K562 (cell line): ENCODE measurements around the gene UMAD1. TPM values are rescaled to one million over a fixed set of nuclear protein-coding genes. Genes with fewer than 3 reads are reported as not detected.
A peak's percentile ranks its signal among the peaks of the same experiment; 100 is the strongest.

ENCODE experiments used
- ADNP ChIP-seq: fragments of 200-800 bp; sonication (Bioruptor generic); IDR thresholded peaks from 2 replicates; pipeline ENCODE4 v1.6.1; 2016; ENCODE audit warnings: missing genetic modification characterization, missing compliant biosample characterization
- BCL6 ChIP-seq: fragments of 250-450 bp; sonication (Bioruptor Pico); IDR thresholded peaks from 2 replicates; pipeline ENCODE4 v1.4.0; 2020
- BMI1 ChIP-seq: fragments of 150-350 bp; IDR thresholded peaks from 2 replicates; pipeline ENCODE4 v1.6.1; 2014; ENCODE audit warnings: low read length
- CBX5 ChIP-seq: IDR thresholded peaks from 2 replicates; pipeline ENCODE4 v1.6.1; 2014; ENCODE audit warnings: low read depth, borderline replicate concordance
- ERF ChIP-seq: fragments of 450-650 bp; formaldehyde crosslinking; IDR thresholded peaks from 2 replicates; pipeline ENCODE4 v1.4.0; 2020; ENCODE audit warnings: mild to moderate bottlenecking, mixed read lengths
- EZH2 ChIP-seq: IDR thresholded peaks from 2 replicates; pipeline ENCODE4 v1.6.1; 2012; ENCODE audit warnings: low read depth, mild to moderate bottlenecking, inconsistent platforms, low read length, borderline replicate concordance
- FOXK2 ChIP-seq, 2 experiments: fragments of 450-650 bp; IDR thresholded peaks in 1 of 2; conservative IDR thresholded peaks in 1 of 2; 2 replicates each; pipeline ENCODE4 v1.6.1; 2016; ENCODE audit warnings: low read depth in 2 of 2, mild to moderate bottlenecking in 1 of 2
- FUS ChIP-seq: fragments of 200-400 bp; formaldehyde crosslinking; optimal IDR thresholded peaks from 2 replicates; pipeline ENCODE3; 2017; ENCODE audit warnings: low read depth, low read length
- GTF2A2 ChIP-seq: IDR thresholded peaks from 2 replicates; pipeline ENCODE4 v1.6.1; 2016; ENCODE audit warnings: mild to moderate bottlenecking, missing genetic modification characterization, missing compliant biosample characterization
- HNRNPUL1 ChIP-seq: fragments of 200-400 bp; formaldehyde crosslinking; IDR thresholded peaks from 2 replicates; pipeline ENCODE4 v1.6.1; 2017; ENCODE audit warnings: low read length
- HOMEZ ChIP-seq: fragments of 250-450 bp; sonication (Bioruptor Pico); IDR thresholded peaks from 2 replicates; pipeline ENCODE4 v1.4.0; 2020; ENCODE audit warnings: mild to moderate bottlenecking, moderate library complexity
- KDM5B ChIP-seq: fragments of 200-600 bp; sonication (generic); IDR thresholded peaks from 2 replicates; pipeline ENCODE4 v1.6.1; 2012; ENCODE audit warnings: low read depth, mild to moderate bottlenecking, moderate library complexity, low read length, control low read depth, inconsistent platforms; ENCODE audit not compliant: insufficient replicate concordance
- MTF1 ChIP-seq: fragments of 250-450 bp; sonication (Bioruptor Pico); IDR thresholded peaks from 2 replicates; pipeline ENCODE4 v1.9.0; 2021; ENCODE audit warnings: moderate library complexity, mild to moderate bottlenecking, inconsistent platforms, borderline replicate concordance
- NCOA4 ChIP-seq: fragments of 450-650 bp; IDR thresholded peaks from 2 replicates; pipeline ENCODE4 v1.6.1; 2018; ENCODE audit warnings: mild to moderate bottlenecking; ENCODE audit not compliant: partially characterized antibody
- NR1H2 ChIP-seq: sonication (generic); formaldehyde crosslinking; IDR thresholded peaks from 2 replicates; pipeline ENCODE4 v1.4.0; 2020; ENCODE audit warnings: mild to moderate bottlenecking, missing genetic modification reagents
- OTX1 ChIP-seq: fragments of 450-650 bp; formaldehyde crosslinking; IDR thresholded peaks from 2 replicates; pipeline ENCODE4 v1.4.0; 2022; ENCODE audit warnings: mild to moderate bottlenecking
- POLR2A ChIP-seq: fragments of 450-650 bp; conservative IDR thresholded peaks from 2 replicates; pipeline ENCODE4 v1.6.1; 2016
- SREBF2 ChIP-seq: sonication (generic); formaldehyde crosslinking; IDR thresholded peaks from 2 replicates; pipeline ENCODE4 v1.4.0; 2020; ENCODE audit warnings: mild to moderate bottlenecking, missing genetic modification reagents
- SRSF7 ChIP-seq: fragments of 200-400 bp; formaldehyde crosslinking; optimal IDR thresholded peaks from 2 replicates; pipeline ENCODE3; 2017; ENCODE audit warnings: mild to moderate bottlenecking, low read depth, low read length
- TFE3 ChIP-seq: fragments of 450-650 bp; formaldehyde crosslinking; IDR thresholded peaks from 2 replicates; pipeline ENCODE4 v1.4.0; 2020; ENCODE audit warnings: mild to moderate bottlenecking, mixed read lengths
- ZNF232 ChIP-seq: sonication (generic); formaldehyde crosslinking; IDR thresholded peaks from 2 replicates; pipeline ENCODE4 v1.8.0; 2022; ENCODE audit warnings: mild to moderate bottlenecking, missing genetic modification reagents
- ZNF277 ChIP-seq: fragments of 250-450 bp; sonication (Bioruptor Pico); IDR thresholded peaks from 2 replicates; pipeline ENCODE4 v1.8.0; 2022; ENCODE audit warnings: inconsistent platforms, mild to moderate bottlenecking, moderate library complexity, borderline replicate concordance
- ZNF311 ChIP-seq: fragments of 250-450 bp; sonication (Bioruptor Pico); IDR thresholded peaks from 2 replicates; pipeline ENCODE4 v1.4.0; 2020; ENCODE audit warnings: mild to moderate bottlenecking, moderate library complexity
- ZNF445 ChIP-seq: fragments of 250-450 bp; sonication (Bioruptor Pico); IDR thresholded peaks from 2 replicates; pipeline ENCODE4 v1.4.0; 2020; ENCODE audit warnings: low read depth, mild to moderate bottlenecking, moderate library complexity
- ZNF668 ChIP-seq: fragments of 250-450 bp; sonication (Bioruptor Pico); IDR thresholded peaks from 2 replicates; pipeline ENCODE4 v1.8.0; 2022; ENCODE audit warnings: mild to moderate bottlenecking, inconsistent platforms
- ZNF695 ChIP-seq: fragments of 450-650 bp; formaldehyde crosslinking; IDR thresholded peaks from 2 replicates; pipeline ENCODE4 v1.4.0; 2020; ENCODE audit warnings: mild to moderate bottlenecking, moderate library complexity
- polyA plus RNA-seq, 8 experiments: library from polyadenylated mRNA; depleted of rRNA in 4 of 8; stranded (reverse) in 5 of 8; unstranded in 3 of 8; fragments of >200 nt; fragmentation: Nextera tagmentation in 2 of 8; fragmentation: Illumina TruSeq in 1 of 8; extraction: Ambion mirVana in 2 of 8; extraction: Trizol in 1 of 8; gene quantifications; 2 replicates each; pipeline versions ENCODE4 v1.2.1 to v1.2.3, GENCODE V29; 2011 to 2014; ENCODE audit warnings: inconsistent platforms in 1 of 8, missing spikeins in 1 of 8
- total RNA-seq, 7 experiments: library from RNA; depleted of rRNA in 6 of 7; stranded (reverse); fragments of >200 nt in 6 of 7; fragmentation: Illumina TruSeq in 2 of 7; extraction: Trizol in 2 of 7; gene quantifications; 2 replicates each; pipeline versions ENCODE4 v1.2.1 to v1.2.3, GENCODE V29; 2011 to 2021; ENCODE audit warnings: low replicate concordance in 1 of 7

UMAD1 gene
- total and polyA plus RNA-seq, 9 of the 15 experiments (the other 6 are each of a cell fraction or from before 2014, with no cell fraction given), result 9.0 to 26.7 (median 13.3) TPM

- TF ChIP-seq GTF2A2 (tag) (no peak), SRSF7 (no peak), ZNF695 (CRISPR knock-in tag) (no peak), EZH2 (no peak), CBX5 (no peak), HNRNPUL1 (no peak), FUS (no peak), ADNP (tag) (no peak), KDM5B (peak; percentile 67), TFE3 (CRISPR knock-in tag) (no peak), NCOA4 (no peak), BCL6 (CRISPR knock-in tag) (no peak), FOXK2 (conservative IDR thresholded peaks at IDR 0.05 in 1 of 2, IDR thresholded peaks at IDR 0.05 in 1 of 2; ENCODE audit: low read depth in 2 of 2) (peak; percentile 95 to 98), NR1H2 (CRISPR knock-in tag) (peak; percentile 73; the same call in 1 of the 2 replicates), MTF1 (no peak), OTX1 (no peak), ZNF311 (CRISPR knock-in tag) (no peak), ZNF668 (CRISPR knock-in tag) (no peak), SREBF2 (no peak), ZNF232 (CRISPR knock-in tag) (no peak), POLR2A (peak; percentile 91), ZNF445 (peak; percentile 65; the same call in 1 of the 2 replicates), BMI1 (no peak), ERF (CRISPR knock-in tag) (no peak; the same call in 1 of the 2 replicates), ZNF277 (CRISPR knock-in tag) (no peak), HOMEZ (CRISPR knock-in tag) (no peak)
Observed at GRCh38 chr7:7640221-7641128, at the start of gene UMAD1 (continued).
